WTC11 (cell line): ENCODE results near the gene RIPPLY1.

Source experiments
- CBFB ChIP-seq: sonication (generic); formaldehyde crosslinking; IDR thresholded peaks from 2 replicates; pipeline ENCODE4 v1.8.1; 2022; ENCODE audit warnings: mild to moderate bottlenecking, low read depth, missing genetic modification reagents
- E2F4 ChIP-seq: sonication (generic); formaldehyde crosslinking; IDR thresholded peaks from 2 replicates; pipeline ENCODE4 v1.8.1; 2022; ENCODE audit warnings: low read depth, mild to moderate bottlenecking, moderate library complexity, missing genetic modification reagents, borderline replicate concordance
- FOXP1 ChIP-seq: sonication (generic); formaldehyde crosslinking; IDR thresholded peaks from 2 replicates; pipeline ENCODE4 v1.8.0; 2022; ENCODE audit warnings: missing genetic modification reagents, mild to moderate bottlenecking, moderate library complexity, borderline replicate concordance
- MAX ChIP-seq: sonication (generic); formaldehyde crosslinking; IDR thresholded peaks from 2 replicates; pipeline ENCODE4 v1.8.0; 2022; ENCODE audit warnings: mild to moderate bottlenecking, missing genetic modification reagents
- ZNF138 ChIP-seq: sonication (generic); formaldehyde crosslinking; conservative IDR thresholded peaks from 2 replicates; pipeline ENCODE4 v1.8.1; 2022; ENCODE audit warnings: mild to moderate bottlenecking, moderate library complexity, missing genetic modification reagents

- TF ChIP-seq MAX (CRISPR knock-in tag), result no peak
- TF ChIP-seq ZNF138, result no peak
- no peak for TF ChIP-seq CBFB (CRISPR knock-in tag)
- no peak for TF ChIP-seq FOXP1
- TF ChIP-seq E2F4, result no peak
Measured at GRCh38 chrX:106862972-106863688, 40.0 kb downstream of the RIPPLY1 start.
